ENCODE data around the gene SYN1.
"Not testable (repeated sequence)": the region's sequence is repeated elsewhere in the genome, so short reads cannot be mapped to it uniquely, and the experiment has no call there.

SYN1 gene

DNA sequence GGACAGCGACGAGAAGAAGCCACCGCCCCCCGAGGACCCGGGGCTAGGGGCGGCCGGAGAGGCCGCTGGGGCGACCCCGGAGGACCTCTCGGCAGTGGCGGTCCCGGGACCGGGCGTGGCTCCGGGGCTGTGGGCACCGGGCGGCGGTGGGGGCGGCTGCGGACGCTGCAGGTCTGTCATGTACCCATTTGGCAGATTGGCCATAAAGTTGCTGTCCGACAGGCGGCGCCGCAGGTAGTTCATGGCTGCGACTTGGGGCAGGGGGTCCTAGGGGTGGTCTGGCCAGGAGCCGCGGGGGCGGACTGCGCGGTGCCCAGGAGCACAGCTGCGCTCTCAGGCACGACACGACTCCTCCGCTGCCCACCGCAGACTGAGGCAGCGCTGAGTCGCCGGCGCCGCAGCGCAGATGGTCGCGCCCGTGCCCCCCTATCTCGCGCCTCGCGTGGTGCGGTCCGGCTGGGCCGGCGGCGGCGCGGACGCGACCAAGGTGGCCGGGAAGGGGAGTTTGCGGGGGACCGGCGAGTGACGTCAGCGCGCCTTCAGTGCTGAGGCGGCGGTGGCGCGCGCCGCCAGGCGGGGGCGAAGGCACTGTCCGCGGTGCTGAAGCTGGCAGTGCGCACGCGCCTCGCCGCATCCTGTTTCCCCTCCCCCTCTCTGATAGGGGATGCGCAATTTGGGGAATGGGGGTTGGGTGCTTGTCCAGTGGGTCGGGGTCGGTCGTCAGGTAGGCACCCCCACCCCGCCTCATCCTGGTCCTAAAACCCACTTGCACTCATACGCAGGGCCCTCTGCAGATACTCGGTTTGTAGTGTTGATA is at the start of gene SYN1:
Gene SYN1, minus strand, starts transcription at position 372 of the 817 bp plus-strand sequence. Its CDS starts 129 bp downstream, at position 243.
- peak within 1 kb of the TSS; percentile 43 for H3K4me2 ChIP-seq

DNA sequence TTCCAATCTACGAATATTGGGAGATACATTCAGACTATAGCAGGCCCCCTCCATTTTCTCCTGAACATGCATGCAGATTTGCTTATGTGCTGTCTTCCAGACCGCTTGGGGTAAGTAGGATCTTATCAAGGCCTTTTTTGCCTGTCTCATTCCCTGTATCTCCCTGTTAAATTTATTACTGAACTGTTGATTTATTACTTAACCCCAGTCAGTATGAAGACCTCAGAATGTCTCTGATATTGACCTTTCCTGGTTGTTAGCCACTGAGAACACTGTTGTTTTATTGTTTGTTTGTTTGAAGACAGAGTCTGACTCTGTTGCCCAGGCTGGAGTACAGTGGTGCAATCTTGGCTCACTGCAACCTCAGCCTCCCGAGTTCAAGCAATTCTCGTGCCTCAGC is 46.1 kb upstream of the SYN1 start:
- not testable (repeated sequence) for H3K9me3 ChIP-seq, H3K27ac ChIP-seq, H3K9ac ChIP-seq, H4K20me1 ChIP-seq, H3K4me3 ChIP-seq, H3K4me2 ChIP-seq, H3K36me3 ChIP-seq, H3K4me1 ChIP-seq
- peaks cover 56% of the 10 kb centered on the region for H3K27me3 ChIP-seq

More for the DNA sequence above, at the start of gene SYN1:
- H3K27ac ChIP-seq = no peak within 1 kb of the TSS
- no peaks in the 10 kb centered on the region for H3K36me3 ChIP-seq
- peaks cover 9% of the 10 kb centered on the region for H3K4me1 ChIP-seq
- H3K27me3 ChIP-seq = peaks cover 40% of the 10 kb centered on the region
- no peak within 1 kb of the TSS for H3K9ac ChIP-seq
- TF ChIP-seq Cebpa-rat (IDR thresholded peaks at IDR 0.05) = no peak
- no peaks in the 10 kb centered on the region for H3K9me3 ChIP-seq
- no peak within 1 kb of the TSS for H3K4me3 ChIP-seq
- no peaks in the 10 kb centered on the region; the same call in 1 of the 2 replicates for H4K20me1 ChIP-seq

GRCh38 chrX:47664737-47665136 is 45.1 kb upstream of the SYN1 start:
- H3K27ac ChIP-seq = no peak overlapping the region

GRCh38 chrX:47662144-47662657 is 42.5 kb upstream of the SYN1 start:
- H3K9me3 ChIP-seq = 0 out of 2 replicates have a peak, but pooled peaks cover 8% of the 10 kb centered on the region
- no peak overlapping the region for H3K4me2 ChIP-seq
- peaks cover 59% of the 10 kb centered on the region for H3K27me3 ChIP-seq
- peaks cover 8% of the 10 kb centered on the region; the same call in 1 of the 2 replicates for H4K20me1 ChIP-seq
- H3K36me3 ChIP-seq = peaks cover 6% of the 10 kb centered on the region
- H3K9ac ChIP-seq = no peak overlapping the region
- H3K4me1 ChIP-seq = peaks cover 7% of the 10 kb centered on the region
- no peak overlapping the region for H3K27ac ChIP-seq
- no peak overlapping the region for H3K4me3 ChIP-seq
- TF ChIP-seq Cebpa-rat (IDR thresholded peaks at IDR 0.05) = no peak

More at GRCh38 chrX:47664737-47665136, 45.1 kb upstream of the SYN1 start:
- Histone ChIP-seq H3K27me3 (peaks cover 57% of the 10 kb centered on the region), H3K4me1 (peaks cover 2% of the 10 kb centered on the region), H3K9ac (no peak overlapping the region), H3K36me3 (no peaks in the 10 kb centered on the region), H4K20me1 (no peaks in the 10 kb centered on the region; the same call in 1 of the 2 replicates), H3K9me3 (no peaks in the 10 kb centered on the region), H3K4me2 (no peak overlapping the region), H3K4me3 (no peak overlapping the region)
- TF ChIP-seq Cebpa-rat (IDR thresholded peaks at IDR 0.05) = no peak

DNA sequence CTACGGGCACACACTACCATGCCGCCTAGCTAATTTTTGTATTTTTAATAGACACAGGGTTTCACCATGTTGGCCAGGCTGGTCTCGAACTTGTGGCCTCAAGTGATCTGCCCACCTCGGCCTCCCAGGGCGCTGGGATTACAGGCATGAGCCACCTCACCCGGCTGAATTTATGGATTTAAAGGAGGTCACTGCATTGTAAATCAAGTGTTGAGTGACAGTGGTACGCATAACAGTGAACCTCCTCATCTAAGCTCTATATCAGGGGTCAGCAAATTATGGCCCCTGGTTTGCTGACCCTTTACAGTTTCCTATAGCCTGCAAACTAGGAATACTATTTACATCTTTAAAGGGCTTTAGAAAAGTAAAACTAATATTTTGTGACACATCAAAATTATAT is 41.9 kb upstream of the SYN1 start:
- H3K4me3 ChIP-seq = no peak overlapping the region
- H3K9me3 ChIP-seq = 0 out of 2 replicates have a peak, but pooled peaks cover 8% of the 10 kb centered on the region
- peaks cover 10% of the 10 kb centered on the region; the same call in 1 of the 2 replicates for H4K20me1 ChIP-seq
- peaks cover 13% of the 10 kb centered on the region for H3K36me3 ChIP-seq
- H3K4me2 ChIP-seq = no peak overlapping the region
- no peak overlapping the region for H3K27ac ChIP-seq
- peaks cover 62% of the 10 kb centered on the region for H3K27me3 ChIP-seq
- TF ChIP-seq Cebpa-rat (IDR thresholded peaks at IDR 0.05) = no peak
- peaks cover 7% of the 10 kb centered on the region for H3K4me1 ChIP-seq
- H3K9ac ChIP-seq = no peak overlapping the region

DNA sequence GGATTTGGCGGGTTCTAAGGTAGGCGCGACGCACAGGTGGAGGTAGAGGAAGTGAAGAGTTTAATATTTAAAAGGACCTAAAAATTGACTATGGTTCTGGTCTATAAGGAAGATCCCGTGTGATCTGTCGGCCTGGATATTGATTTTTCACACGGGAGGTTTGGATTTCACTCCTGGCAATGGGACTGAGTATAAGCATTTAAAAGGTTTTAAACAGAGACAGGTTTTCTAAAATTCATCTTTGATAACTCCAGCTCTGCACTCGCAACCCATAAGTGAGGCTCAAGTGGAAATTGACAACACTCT is 39.7 kb upstream of the SYN1 start:
- Histone ChIP-seq H3K4me3 (peak overlapping the region; percentile 70), H3K27me3 (peaks cover 62% of the 10 kb centered on the region), H3K9me3 (0 out of 2 replicates have a peak, but pooled peaks cover 8% of the 10 kb centered on the region), H4K20me1 (peaks cover 10% of the 10 kb centered on the region; the same call in 1 of the 2 replicates), H3K4me1 (peaks cover 7% of the 10 kb centered on the region), H3K27ac (peak overlapping the region; percentile 89; the same call in 1 of the 2 replicates), H3K9ac (0 out of 2 replicates have a peak overlapping the region, but pooled peaks have one; percentile 86), H3K4me2 (peak overlapping the region; percentile 57), H3K36me3 (peaks cover 32% of the 10 kb centered on the region)
- no peak for TF ChIP-seq Cebpa-rat (IDR thresholded peaks at IDR 0.05)

DNA sequence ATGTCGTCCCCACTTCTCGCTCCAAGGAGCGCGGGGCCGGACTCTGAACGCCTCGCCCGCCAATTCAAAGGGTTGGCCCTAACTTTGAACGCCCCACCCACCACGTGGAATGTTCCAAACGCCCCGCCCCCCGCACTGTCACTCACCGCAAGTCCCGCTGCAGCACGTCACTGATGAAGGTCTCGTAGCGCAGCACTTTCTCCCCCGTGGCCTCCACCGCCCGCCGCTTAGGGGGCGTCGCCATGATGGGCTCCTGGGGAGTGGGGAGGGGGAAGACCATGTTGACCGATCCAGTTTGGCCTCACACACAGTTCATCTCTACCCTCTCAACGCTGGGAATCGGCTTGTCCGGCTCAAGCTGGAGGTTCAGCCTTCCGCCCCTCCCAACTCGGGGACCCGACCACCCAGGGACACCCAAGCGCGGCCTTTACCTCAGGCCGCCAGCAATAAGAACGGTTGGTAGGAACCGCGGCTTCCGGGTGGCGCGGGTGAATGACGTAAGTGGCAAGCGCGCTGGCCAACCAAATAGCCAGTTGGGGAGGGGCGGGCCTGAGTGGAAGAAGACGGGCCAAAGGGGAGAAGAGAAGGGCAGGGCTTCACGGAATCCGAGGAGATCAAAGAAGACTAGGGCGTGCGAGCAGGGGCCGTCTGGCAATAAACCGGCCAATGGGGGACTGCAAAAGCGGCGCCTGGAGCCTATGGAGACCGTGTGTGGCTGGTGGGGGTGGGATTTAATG is 39.2 kb upstream of the SYN1 start, which contains the start of gene UXT:
Gene UXT, minus strand, starts transcription at position 497 of the 737 bp plus-strand sequence. Its CDS starts 253 bp downstream, at position 244.
- H3K4me2 ChIP-seq = peak within 1 kb of the TSS; percentile 61
- peak within 1 kb of the TSS; percentile 86 for H3K9ac ChIP-seq
- peaks cover 62% of the 10 kb centered on the region for H3K27me3 ChIP-seq
- peak within 1 kb of the TSS; percentile 70 for H3K4me3 ChIP-seq
- peaks cover 7% of the 10 kb centered on the region for H3K4me1 ChIP-seq
- no peak for TF ChIP-seq Cebpa-rat (IDR thresholded peaks at IDR 0.05)
- H3K27ac ChIP-seq = peak within 1 kb of the TSS; percentile 89
- H3K9me3 ChIP-seq = 0 out of 2 replicates have a peak, but pooled peaks cover 8% of the 10 kb centered on the region
- peaks cover 37% of the 10 kb centered on the region for H3K36me3 ChIP-seq
- peaks cover 10% of the 10 kb centered on the region; the same call in 1 of the 2 replicates for H4K20me1 ChIP-seq

- peak overlapping the region; percentile 89 for H3K27ac ChIP-seq
Observed at GRCh38 chrX:47658301-47658683, 38.6 kb upstream of the SYN1 start.

More at GRCh38 chrX:47658301-47658683, 38.6 kb upstream of the SYN1 start:
- Histone ChIP-seq H3K4me3 (peak overlapping the region; percentile 70), H4K20me1 (peaks cover 10% of the 10 kb centered on the region; the same call in 1 of the 2 replicates), H3K4me2 (peak overlapping the region; percentile 61), H3K4me1 (peaks cover 7% of the 10 kb centered on the region), H3K9ac (peak overlapping the region; percentile 86), H3K9me3 (0 out of 2 replicates have a peak, but pooled peaks cover 8% of the 10 kb centered on the region), H3K27me3 (peaks cover 62% of the 10 kb centered on the region), H3K36me3 (peaks cover 43% of the 10 kb centered on the region)
- no peak for TF ChIP-seq Cebpa-rat (IDR thresholded peaks at IDR 0.05)
